Measurements from ENCODE around the gene PIK3R6. TPM values are rescaled to one million over a fixed set of nuclear protein-coding genes. Genes with fewer than 3 reads are reported as not detected.

The PIK3R6 gene
- total RNA-seq, 4 donors from 2014 or later = 0.22 to 2.5 (median 0.35) TPM

- Histone ChIP-seq H3K4me1 (no peaks in the 10 kb centered on the region), H3K27ac (no peak overlapping the region), H3K36me3 (no peaks in the 10 kb centered on the region), H3K27me3 (peaks cover 0 to 27% (median 0%) of the 10 kb centered on the region in 4 donors), H3K4me3 (no peak overlapping the region), H3K9me3 (peaks cover 0 to 8% (median 0%) of the 10 kb centered on the region in 3 donors)
- no peak for DNase-seq
- intact Hi-C loops (cut with DNase I) = no loop called here
- TF ChIP-seq POLR2A (IDR thresholded peaks at IDR 0.05) (no peak), CTCF (IDR thresholded peaks at IDR 0.05) (no peak)
- 80 to 98% methylated on average over 4 to 6 of the region's 6 CpGs for WGBS, 2 donors
These were observed 45.6 kb upstream of the PIK3R6 start for GRCh38 chr17:8913091-8913490.

- 72 to 78% methylated on average over 9 to 11 of the region's 18 CpGs for WGBS, 2 donors
- H3K4me1 ChIP-seq = no peaks in the 10 kb centered on the region
- H3K4me3 ChIP-seq = no peak overlapping the region
- TF ChIP-seq CTCF (IDR thresholded peaks at IDR 0.05) = no peak
- TF ChIP-seq POLR2A (IDR thresholded peaks at IDR 0.05) = no peak
- H3K27me3 ChIP-seq = peaks cover 0 to 27% (median 0%) of the 10 kb centered on the region in 4 donors
- no peak overlapping the region for H3K27ac ChIP-seq
- DNase-seq = no peak
- peaks cover 0 to under 1% (median 0%) of the 10 kb centered on the region in 3 donors for H3K9me3 ChIP-seq
- intact Hi-C loops (cut with DNase I) = no loop called here
- H3K36me3 ChIP-seq = no peaks in the 10 kb centered on the region
These were observed 44.9 kb upstream of the PIK3R6 start for GRCh38 chr17:8912084-8912981.

- no peaks in the 10 kb centered on the region for H3K36me3 ChIP-seq
- H3K4me1 ChIP-seq = no peaks in the 10 kb centered on the region
- H3K9me3 ChIP-seq = no peaks in the 10 kb centered on the region
- DNase-seq = no peak
- intact Hi-C loops (cut with DNase I) = no loop called here
- H3K27ac ChIP-seq = no peak overlapping the region
- TF ChIP-seq CTCF (IDR thresholded peaks at IDR 0.05) (no peak), POLR2A (IDR thresholded peaks at IDR 0.05) (no peak)
- 71 to 79% methylated on average over 4 to 6 of the region's 18 CpGs for WGBS, 2 donors
- H3K27me3 ChIP-seq = peaks cover 0 to 27% (median 0%) of the 10 kb centered on the region in 4 donors
- no peak overlapping the region for H3K4me3 ChIP-seq
These were observed 43.6 kb upstream of the PIK3R6 start for GRCh38 chr17:8910969-8911604.

GRCh38 chr17:8909586-8910270 is 42.3 kb upstream of the PIK3R6 start:
- peaks cover 0 to 33% (median 0%) of the 10 kb centered on the region in 4 donors for H3K27me3 ChIP-seq
- WGBS, 2 donors = 62 to 67% methylated on average over 8 of the region's 8 CpGs
- intact Hi-C loops (cut with DNase I) = no loop called here
- no peak overlapping the region for H3K27ac ChIP-seq
- no peaks in the 10 kb centered on the region for H3K4me1 ChIP-seq
- TF ChIP-seq POLR2A (IDR thresholded peaks at IDR 0.05) = no peak
- no peak for TF ChIP-seq CTCF (IDR thresholded peaks at IDR 0.05)
- no peak for DNase-seq
- no peak overlapping the region for H3K4me3 ChIP-seq
- no peaks in the 10 kb centered on the region for H3K36me3 ChIP-seq
- H3K9me3 ChIP-seq = no peaks in the 10 kb centered on the region

All from esophagus squamous epithelium (tissue), 5 donors.